SK-N-SH (cell line): ENCODE data around the gene CUX1. TPM values are rescaled to one million over a fixed set of nuclear protein-coding genes. Genes with fewer than 3 reads are reported as not detected.

Experiments used
- CTCF ChIA-PET: fragments of 300-600, 350-600 bp; formaldehyde crosslinking; extraction: SDS; loops from one replicate; lab custom pipeline; 2021; lab: Yijun Ruan, JAX
- POLR2A ChIA-PET: fragments of 350-600 bp; sonication (Branson Sonifier 250); formaldehyde crosslinking; extraction: SDS; loops from one replicate; lab custom pipeline; 2020; ENCODE audit warnings: antibody characterized with exemption, inconsistent platforms; lab: Yijun Ruan, JAX
- DNase-seq: peaks from one replicate; pipeline ENCODE4 v3.0.0; 2012
- H2AFZ ChIP-seq: fragments of 200-600 bp; sonication (generic); 2 replicates; pipeline ENCODE4 v1.8.1; 2016; ENCODE audit warnings: antibody characterized with exemption, mild to moderate bottlenecking, low read depth
- H3F3A ChIP-seq: fragments of 200-600 bp; sonication (generic); replicated peaks from 2 replicates; pipeline ENCODE3; 2016; ENCODE audit warnings: antibody characterized with exemption, mild to moderate bottlenecking; ENCODE audit not compliant: insufficient read depth
- H3K27ac ChIP-seq, 2 experiments: fragments of 200-500 bp in 1 of 2; fragments of 200-600 bp in 1 of 2; sonication (Bioruptor generic) in 1 of 2; sonication (generic), shearing (Covaris generic) in 1 of 2; 2 replicates each; pipeline versions ENCODE4 v1.5.1 to v1.6.1; 2014 to 2016; ENCODE audit warnings: low read depth in 2 of 2, inconsistent platforms in 1 of 2, low read length in 1 of 2, mild to moderate bottlenecking in 1 of 2, mixed read lengths in 1 of 2
- H3K27me3 ChIP-seq: fragments of 200-600 bp; sonication (generic), shearing (Covaris generic); 2 replicates; pipeline ENCODE4 v1.6.1; 2016; ENCODE audit warnings: mixed run types; ENCODE audit not compliant: insufficient read depth
- H3K36me3 ChIP-seq, 2 experiments: fragments of 200-500 bp in 1 of 2; fragments of 200-600 bp in 1 of 2; sonication (Bioruptor generic) in 1 of 2; sonication (generic) in 1 of 2; replicated peaks in 1 of 2; 2 replicates each; pipeline versions ENCODE3 to v1.5.1; 2014 to 2016; ENCODE audit warnings: low read length in 1 of 2, mild to moderate bottlenecking in 1 of 2; ENCODE audit not compliant: insufficient read depth in 2 of 2, control insufficient read depth in 1 of 2
- H3K4me1 ChIP-seq, 2 experiments: fragments of 200-500 bp in 1 of 2; fragments of 200-600 bp in 1 of 2; sonication (Bioruptor generic) in 1 of 2; sonication (generic), shearing (Covaris generic) in 1 of 2; 2 replicates each; pipeline versions ENCODE4 v1.5.1 to v1.6.1; 2014 to 2016; ENCODE audit warnings: low read depth in 1 of 2, low read length in 1 of 2, mixed run types in 1 of 2; ENCODE audit not compliant: insufficient read depth in 2 of 2, control insufficient read depth in 1 of 2
- H3K4me2 ChIP-seq: fragments of 200-600 bp; sonication (generic), shearing (Covaris generic); 2 replicates; pipeline ENCODE4 v1.6.1; 2017; ENCODE audit warnings: mixed run types
- H3K4me3 ChIP-seq, 2 experiments: fragments of 200-500 bp in 1 of 2; fragments of 200-600 bp in 1 of 2; sonication (Bioruptor generic) in 1 of 2; sonication (generic), shearing (Covaris generic) in 1 of 2; 2 replicates each; pipeline versions ENCODE4 v1.5.1 to v1.8.1; 2014 to 2016; ENCODE audit warnings: low read depth in 2 of 2, inconsistent platforms in 1 of 2, low read length in 1 of 2, mild to moderate bottlenecking in 1 of 2, mixed read lengths in 1 of 2, moderate library complexity in 1 of 2
- H3K79me2 ChIP-seq: fragments of 200-600 bp; sonication (generic); 2 replicates; pipeline ENCODE4 v1.8.1; 2017; ENCODE audit warnings: mild to moderate bottlenecking; ENCODE audit not compliant: insufficient read depth
- H3K9ac ChIP-seq: fragments of 200-600 bp; sonication (generic); 2 replicates; pipeline ENCODE4 v1.6.1; 2017; ENCODE audit warnings: mixed run types
- H3K9me2 ChIP-seq: fragments of 200-600 bp; sonication (generic); 2 replicates; pipeline ENCODE4 v1.6.1; 2017; ENCODE audit warnings: mixed run types
- H3K9me3 ChIP-seq: fragments of 200-600 bp; sonication (generic); 2 replicates; pipeline ENCODE4 v1.6.1; 2017; ENCODE audit warnings: mixed run types, mild to moderate bottlenecking, moderate library complexity
- H4K20me1 ChIP-seq: fragments of 200-600 bp; sonication (generic); 2 replicates; pipeline ENCODE4 v1.6.1; 2017; ENCODE audit warnings: mild to moderate bottlenecking, mixed run types; ENCODE audit not compliant: insufficient read depth
- CHD2 ChIP-seq: fragments of 150-350 bp; IDR thresholded peaks from 2 replicates; pipeline ENCODE4 v1.6.1; 2018; ENCODE audit warnings: low read length; ENCODE audit not compliant: partially characterized antibody
- FOSL2 ChIP-seq: IDR thresholded peaks from 2 replicates; pipeline ENCODE4 v1.4.0; 2012; ENCODE audit warnings: low read depth, mild to moderate bottlenecking, moderate library complexity, borderline replicate concordance
- FOXM1 ChIP-seq: IDR thresholded peaks from 2 replicates; pipeline ENCODE4 v1.4.0; 2012; ENCODE audit warnings: low read depth, mild to moderate bottlenecking
- GATA2 ChIP-seq: sonication (generic); formaldehyde crosslinking; IDR thresholded peaks from 2 replicates; pipeline ENCODE4 v1.5.0; 2020; ENCODE audit warnings: mild to moderate bottlenecking, missing genetic modification reagents
- JUND ChIP-seq: IDR thresholded peaks from 2 replicates; pipeline ENCODE4 v1.4.0; 2012
- PBX3 ChIP-seq: IDR thresholded peaks from 2 replicates; pipeline ENCODE4; 2012
- SIN3A ChIP-seq: IDR thresholded peaks from 2 replicates; pipeline ENCODE4 v1.6.1; 2012; ENCODE audit warnings: low read depth, mild to moderate bottlenecking, low read length, moderate library complexity, borderline replicate concordance
- TAF1 ChIP-seq: IDR thresholded peaks from 2 replicates; pipeline ENCODE4 v1.6.1; 2012; ENCODE audit warnings: low read depth, mild to moderate bottlenecking, low read length, moderate library complexity, borderline replicate concordance
- USF1 ChIP-seq: IDR thresholded peaks from 2 replicates; pipeline ENCODE4 v1.4.0; 2012; ENCODE audit warnings: low read depth, borderline replicate concordance
- ZBTB33 ChIP-seq: IDR thresholded peaks from 2 replicates; pipeline ENCODE4 v1.4.0; 2012; ENCODE audit warnings: low read depth, borderline replicate concordance
- WGBS: methylation state at CpG from one replicate; pipeline ENCODE4 v1.1.6; 2017; ENCODE audit warnings: low lambda C conversion rate; 5-methylcytosine and 5-hydroxymethylcytosine counted together
- polyA plus RNA-seq, 3 experiments: library from polyadenylated mRNA; depleted of rRNA; stranded (reverse); fragments of >200 nt; gene quantifications; 2 replicates each; pipeline ENCODE4 v1.2.3, GENCODE V29; 2012

CUX1 gene
- polyA plus RNA-seq, 1 of the 3 experiments (the other 2 are of a cell fraction): 68.6 TPM

GRCh38 chr7:102294589-102294988 lies 477.2 kb downstream of the CUX1 start:
- no peaks in the 10 kb centered on the region for H3K27me3 ChIP-seq
- CTCF ChIA-PET: interaction anchor here (1.0 to 2.3 kb wide), 3 partner anchors 12 to 96 kb away, joined by 3 to 7 read pairs (median 4); no protein-coding TSS in a partner anchor
- POLR2A ChIA-PET: no interaction called here
- H3K4me1 ChIP-seq: peaks cover 0 to 2% of the 10 kb centered on the region in 2 experiments; a peak in 1 of 4 replicates
- H4K20me1 ChIP-seq: peaks cover 21% of the 10 kb centered on the region; the same call in 1 of the 2 replicates
- H3K79me2 ChIP-seq: no peaks in the 10 kb centered on the region
- H3K9me3 ChIP-seq: no peaks in the 10 kb centered on the region
- no peak overlapping the region for H3K4me3 ChIP-seq
- H3F3A ChIP-seq: no peaks in the 10 kb centered on the region
- no peak overlapping the region for H2AFZ ChIP-seq
- no peak overlapping the region for H3K27ac ChIP-seq
- H3K9me2 ChIP-seq: no peaks in the 10 kb centered on the region
- 83% methylated on average over 2 of the region's 3 CpGs for WGBS
- H3K36me3 ChIP-seq: no peaks in the 10 kb centered on the region
- DNase-seq: no peak
- no peak overlapping the region for H3K4me2 ChIP-seq
- no peak overlapping the region for H3K9ac ChIP-seq
- no peak for TF ChIP-seq GATA2 (CRISPR knock-in tag)

- ChIA-PET POLR2A (no interaction called here), CTCF (interaction anchor here (0.6 to 2.0 kb wide), 4 partner anchors 12 to 96 kb away, joined by 3 to 5 read pairs (median 4); no protein-coding TSS in a partner anchor)
- H3K4me3 ChIP-seq: no peak overlapping the region
- TF ChIP-seq CHD2: no peak
- TF ChIP-seq ZBTB33: no peak
- no peak for TF ChIP-seq USF1
- no peak for TF ChIP-seq PBX3
- no peak for TF ChIP-seq GATA2 (CRISPR knock-in tag)
- TF ChIP-seq TAF1: no peak
- TF ChIP-seq SIN3A: no peak
- TF ChIP-seq FOSL2: no peak
- TF ChIP-seq JUND: no peak
- no peak for TF ChIP-seq FOXM1
- no peaks in the 10 kb centered on the region for H3F3A ChIP-seq
- no peaks in the 10 kb centered on the region for H3K36me3 ChIP-seq
- H3K27me3 ChIP-seq: no peaks in the 10 kb centered on the region
- DNase-seq: no peak
- H3K79me2 ChIP-seq: no peaks in the 10 kb centered on the region
- H3K27ac ChIP-seq: no peak overlapping the region
- no peak overlapping the region for H3K9ac ChIP-seq
- H3K4me2 ChIP-seq: no peak overlapping the region
- no peaks in the 10 kb centered on the region for H3K9me2 ChIP-seq
- H3K4me1 ChIP-seq: peaks cover 0 to 2% of the 10 kb centered on the region in 2 experiments; a peak in 1 of 4 replicates
- no peaks in the 10 kb centered on the region for H3K9me3 ChIP-seq
- WGBS: 89% methylated on average over 12 of the region's 12 CpGs
- no peak overlapping the region for H2AFZ ChIP-seq
- H4K20me1 ChIP-seq: peaks cover 18% of the 10 kb centered on the region; the same call in 1 of the 2 replicates
Observed at GRCh38 chr7:102295346-102296178, 478.1 kb downstream of the CUX1 start.
